Measurements from ENCODE around the gene BHLHE41.
A peak's percentile ranks its signal among the peaks of the same experiment; 100 is the strongest.

Gene BHLHE41

GRCh38 chr12:26164118-26164517 lies 39.3 kb upstream of the BHLHE41 start:
- Histone ChIP-seq H3K23ac (ENCODE audit: low read length in 2 of 2) (no peak overlapping the region), H3K27ac (ENCODE audit: low read length, poor library complexity, severe bottlenecking) (no peak overlapping the region), H3K27me3 (ENCODE audit: control insufficient read depth in 1 of 2, insufficient read depth in 1 of 2, low read length in 2 of 2) (no peaks in the 10 kb centered on the region), H2BK120ac (ENCODE audit: low read depth, low read length) (no peak overlapping the region), H3K79me1 (replicated peaks; ENCODE audit: low read length, poor library complexity, severe bottlenecking) (no peaks in the 10 kb centered on the region), H3K14ac (ENCODE audit: low read length in 2 of 2) (no peak overlapping the region), H2BK5ac (ENCODE audit: low read depth, low read length, poor library complexity, severe bottlenecking) (no peak overlapping the region), H2AK5ac (ENCODE audit: low read length, severe bottlenecking) (no peak overlapping the region), H3K4me2 (ENCODE audit: low read length, poor library complexity, severe bottlenecking) (no peak overlapping the region), H2AFZ (ENCODE audit: low read depth, low read length) (no peak overlapping the region), H3K4ac (ENCODE audit: low read depth in 1 of 2, low read length in 2 of 2) (no peak overlapping the region), H4K8ac (ENCODE audit: low read length) (no peak overlapping the region), H3K36me3 (ENCODE audit: control insufficient read depth in 1 of 2, insufficient read depth in 2 of 2, low read depth in 1 of 2, low read length in 2 of 2) (no peaks in the 10 kb centered on the region), H3K18ac (ENCODE audit: low read depth in 1 of 2, low read length in 2 of 2) (no peak overlapping the region), H3K4me3 (ENCODE audit: insufficient read depth in 1 of 2, low read depth in 1 of 2, low read length in 2 of 2) (no peak overlapping the region), H3K4me1 (ENCODE audit: control insufficient read depth, insufficient read depth, low read depth, low read length) (no peaks in the 10 kb centered on the region), H3K9me3 (ENCODE audit: control insufficient read depth, low read length) (no peaks in the 10 kb centered on the region), H3K9ac (ENCODE audit: low read length) (no peak overlapping the region), H2BK15ac (ENCODE audit: low read depth, poor library complexity, severe bottlenecking) (no peak overlapping the region), H2BK12ac (ENCODE audit: low read length in 2 of 2) (no peak overlapping the region), H4K91ac (ENCODE audit: low read length) (no peak overlapping the region)
- DNase-seq, result no peak
- WGBS, result 92% methylated on average over 2 of the region's 3 CpGs

- no peaks in the 10 kb centered on the region for H3K4me1 ChIP-seq (ENCODE audit: control insufficient read depth, insufficient read depth, low read depth, low read length)
Measured at GRCh38 chr12:26162905-26163304, 38.1 kb upstream of the BHLHE41 start.

GRCh38 chr12:26162174-26162573 lies 37.3 kb upstream of the BHLHE41 start:
- Histone ChIP-seq H3K27me3 (ENCODE audit: control insufficient read depth in 1 of 2, insufficient read depth in 1 of 2, low read length in 2 of 2) (no peaks in the 10 kb centered on the region), H2BK12ac (ENCODE audit: low read length in 2 of 2) (no peak overlapping the region), H3K4me3 (ENCODE audit: insufficient read depth in 1 of 2, low read depth in 1 of 2, low read length in 2 of 2) (no peak overlapping the region), H3K79me1 (replicated peaks; ENCODE audit: low read length, poor library complexity, severe bottlenecking) (no peaks in the 10 kb centered on the region), H2BK120ac (ENCODE audit: low read depth, low read length) (no peak overlapping the region), H3K14ac (ENCODE audit: low read length in 2 of 2) (no peak overlapping the region), H3K23ac (ENCODE audit: low read length in 2 of 2) (no peak overlapping the region), H3K9ac (ENCODE audit: low read length) (no peak overlapping the region), H3K18ac (ENCODE audit: low read depth in 1 of 2, low read length in 2 of 2) (no peak overlapping the region), H4K8ac (ENCODE audit: low read length) (no peak overlapping the region), H2BK5ac (ENCODE audit: low read depth, low read length, poor library complexity, severe bottlenecking) (no peak overlapping the region), H3K9me3 (ENCODE audit: control insufficient read depth, low read length) (no peaks in the 10 kb centered on the region), H3K27ac (ENCODE audit: low read length, poor library complexity, severe bottlenecking) (no peak overlapping the region), H2AK5ac (ENCODE audit: low read length, severe bottlenecking) (no peak overlapping the region), H4K91ac (ENCODE audit: low read length) (no peak overlapping the region), H3K4ac (ENCODE audit: low read depth in 1 of 2, low read length in 2 of 2) (no peak overlapping the region), H2AFZ (ENCODE audit: low read depth, low read length) (no peak overlapping the region), H3K36me3 (ENCODE audit: control insufficient read depth in 1 of 2, insufficient read depth in 2 of 2, low read depth in 1 of 2, low read length in 2 of 2) (no peaks in the 10 kb centered on the region), H3K4me2 (ENCODE audit: low read length, poor library complexity, severe bottlenecking) (no peak overlapping the region), H3K4me1 (ENCODE audit: control insufficient read depth, insufficient read depth, low read depth, low read length) (no peaks in the 10 kb centered on the region), H2BK15ac (ENCODE audit: low read depth, poor library complexity, severe bottlenecking) (no peak overlapping the region)
- WGBS, result no CpG with 5 or more reads among the region's 1 CpG
- DNase-seq, result no peak

More at GRCh38 chr12:26162905-26163304, 38.1 kb upstream of the BHLHE41 start:
- no peak overlapping the region for H2BK120ac ChIP-seq (ENCODE audit: low read depth, low read length)
- no peaks in the 10 kb centered on the region for H3K79me1 ChIP-seq (replicated peaks; ENCODE audit: low read length, poor library complexity, severe bottlenecking)
- no peaks in the 10 kb centered on the region for H3K27me3 ChIP-seq (ENCODE audit: control insufficient read depth in 1 of 2, insufficient read depth in 1 of 2, low read length in 2 of 2)
- no peak overlapping the region for H2AFZ ChIP-seq (ENCODE audit: low read depth, low read length)
- no peak overlapping the region for H3K14ac ChIP-seq (ENCODE audit: low read length in 2 of 2)
- H2BK5ac ChIP-seq (ENCODE audit: low read depth, low read length, poor library complexity, severe bottlenecking), result no peak overlapping the region
- H3K18ac ChIP-seq (ENCODE audit: low read depth in 1 of 2, low read length in 2 of 2), result no peak overlapping the region
- H4K91ac ChIP-seq (ENCODE audit: low read length), result no peak overlapping the region
- H3K36me3 ChIP-seq (ENCODE audit: control insufficient read depth in 1 of 2, insufficient read depth in 2 of 2, low read depth in 1 of 2, low read length in 2 of 2), result no peaks in the 10 kb centered on the region
- no peaks in the 10 kb centered on the region for H3K9me3 ChIP-seq (ENCODE audit: control insufficient read depth, low read length)
- H3K23ac ChIP-seq (ENCODE audit: low read length in 2 of 2), result no peak overlapping the region
- H3K9ac ChIP-seq (ENCODE audit: low read length), result no peak overlapping the region
- no peak overlapping the region for H4K8ac ChIP-seq (ENCODE audit: low read length)
- no peak for DNase-seq
- no peak overlapping the region for H3K4me2 ChIP-seq (ENCODE audit: low read length, poor library complexity, severe bottlenecking)
- H2AK5ac ChIP-seq (ENCODE audit: low read length, severe bottlenecking), result no peak overlapping the region
- H2BK12ac ChIP-seq (ENCODE audit: low read length in 2 of 2), result no peak overlapping the region
- no peak overlapping the region for H3K4me3 ChIP-seq (ENCODE audit: insufficient read depth in 1 of 2, low read depth in 1 of 2, low read length in 2 of 2)
- H3K4ac ChIP-seq (ENCODE audit: low read depth in 1 of 2, low read length in 2 of 2), result no peak overlapping the region
- WGBS, result 79% methylated on average over 3 of the region's 4 CpGs
- H3K27ac ChIP-seq (ENCODE audit: low read length, poor library complexity, severe bottlenecking), result no peak overlapping the region
- H2BK15ac ChIP-seq (ENCODE audit: low read depth, poor library complexity, severe bottlenecking), result no peak overlapping the region

- 77% methylated on average over 3 of the region's 3 CpGs for WGBS
- Histone ChIP-seq H3K27me3 (ENCODE audit: control insufficient read depth in 1 of 2, insufficient read depth in 1 of 2, low read length in 2 of 2) (no peaks in the 10 kb centered on the region), H3K79me1 (replicated peaks; ENCODE audit: low read length, poor library complexity, severe bottlenecking) (no peaks in the 10 kb centered on the region)
Measured at GRCh38 chr12:26158078-26158764, 33.4 kb upstream of the BHLHE41 start.

More at GRCh38 chr12:26158078-26158764, 33.4 kb upstream of the BHLHE41 start:
- Histone ChIP-seq H3K36me3 (ENCODE audit: control insufficient read depth in 1 of 2, insufficient read depth in 2 of 2, low read depth in 1 of 2, low read length in 2 of 2) (no peaks in the 10 kb centered on the region), H3K18ac (ENCODE audit: low read depth in 1 of 2, low read length in 2 of 2) (no peak overlapping the region), H2AFZ (ENCODE audit: low read depth, low read length) (no peak overlapping the region), H3K23ac (ENCODE audit: low read length in 2 of 2) (no peak overlapping the region), H3K4me3 (ENCODE audit: insufficient read depth in 1 of 2, low read depth in 1 of 2, low read length in 2 of 2) (no peak overlapping the region), H3K9me3 (ENCODE audit: control insufficient read depth, low read length) (no peaks in the 10 kb centered on the region), H4K8ac (ENCODE audit: low read length) (no peak overlapping the region), H3K4me2 (ENCODE audit: low read length, poor library complexity, severe bottlenecking) (no peak overlapping the region), H4K91ac (ENCODE audit: low read length) (no peak overlapping the region), H3K14ac (ENCODE audit: low read length in 2 of 2) (peak overlapping the region in 1 of 2 experiments; percentile 2), H2BK120ac (ENCODE audit: low read depth, low read length) (no peak overlapping the region), H3K27ac (ENCODE audit: low read length, poor library complexity, severe bottlenecking) (no peak overlapping the region), H2BK5ac (ENCODE audit: low read depth, low read length, poor library complexity, severe bottlenecking) (no peak overlapping the region), H2BK12ac (ENCODE audit: low read length in 2 of 2) (no peak overlapping the region), H3K4me1 (ENCODE audit: control insufficient read depth, insufficient read depth, low read depth, low read length) (no peaks in the 10 kb centered on the region), H2BK15ac (ENCODE audit: low read depth, poor library complexity, severe bottlenecking) (no peak overlapping the region), H3K9ac (ENCODE audit: low read length) (no peak overlapping the region), H2AK5ac (ENCODE audit: low read length, severe bottlenecking) (no peak overlapping the region), H3K4ac (ENCODE audit: low read depth in 1 of 2, low read length in 2 of 2) (no peak overlapping the region)
- no peak for DNase-seq
